Ovary (tissue), 3 donors: ENCODE results near the gene HIVEP1.

Experiments
- CTCF ChIP-seq, 3 donors: fragments of 450-650 bp in 2 of 3; fragments of 200-600 bp in 1 of 3; IDR thresholded peaks; one replicate each; pipeline versions ENCODE4 v1.5.1 to v1.8.0; 2016 to 2022; ENCODE audit warnings: antibody characterized with exemption in 3 of 3, mild to moderate bottlenecking in 1 of 3
- EP300 ChIP-seq: sonication (generic); formaldehyde crosslinking; IDR thresholded peaks from one replicate; pipeline ENCODE4 v1.6.1; 2017; ENCODE audit warnings: antibody characterized with exemption
- donor health status: DM: no; HTN: no; CAD: no.

- no peak for TF ChIP-seq CTCF (IDR thresholded peaks at IDR 0.05)
- no peak for TF ChIP-seq EP300
Measured at GRCh38 chr6:11977738-11978137, 34.4 kb upstream of the HIVEP1 start.
